HepG2 (cell line): Measurements from ENCODE around the gene MED15. TPM values are rescaled to one million over a fixed set of nuclear protein-coding genes. Genes with fewer than 3 reads are reported as not detected.
A peak's percentile ranks its signal among the peaks of the same experiment; 100 is the strongest.

Experiments used
- ATAC-seq: fragments of 200-7000 bp; cut with Tn5 transposase; 3 replicates; pipeline ENCODE4 v1.9.1; 2020; ENCODE audit warnings: mild to moderate bottlenecking, moderate library complexity
- BruUV-seq: library from RNA; stranded (reverse); fragments of 400-500 nt; replicated peaks from 2 replicates; lab custom pipeline; 2021; lab: Mats Ljungman, UMichigan
- CTCF ChIA-PET: fragments of 300-600 bp; formaldehyde crosslinking; extraction: SDS; loops from one replicate; lab custom pipeline; 2021; ENCODE audit warnings: low total read pairs, inconsistent platforms, low intra/inter-chr PET ratio; lab: Yijun Ruan, JAX
- POLR2A ChIA-PET: fragments of 350-600 bp; sonication (Branson Sonifier 250); formaldehyde crosslinking; loops from one replicate; lab custom pipeline; 2020; ENCODE audit warnings: antibody characterized with exemption, inconsistent platforms; lab: Yijun Ruan, JAX
- DNase-seq: peaks from one replicate; pipeline ENCODE4 v3.0.0-alpha.2; 2015; ENCODE audit warnings: low spot score
- FAIRE-seq: peaks from 3 replicates; lab custom pipeline; 2011; peaks lifted over from hg19 to GRCh38; lab: Jason Lieb, UNC
- H2AFZ ChIP-seq: one replicate; pipeline ENCODE4 v1.6.1; 2011; ENCODE audit warnings: low read length, inconsistent platforms
- H3K27ac ChIP-seq: fragments of 300-600 bp; 3 replicates; pipeline ENCODE4 v1.8.0; 2011; ENCODE audit warnings: mixed run types, mild to moderate bottlenecking, mixed read lengths, low read length, inconsistent platforms; ENCODE audit not compliant: insufficient read depth; ENCODE audit errors: extremely low read length
- H3K27me3 ChIP-seq, 2 experiments: fragments of 200-600 bp in 1 of 2; 2 replicates in 1 of 2; 3 replicates in 1 of 2; pipeline versions ENCODE4 v1.6.0 to v1.8.0; 2011; ENCODE audit warnings: low read length in 2 of 2, mild to moderate bottlenecking in 2 of 2, moderate library complexity in 2 of 2, inconsistent platforms in 1 of 2; ENCODE audit not compliant: insufficient read depth in 2 of 2, control insufficient read depth in 1 of 2
- H3K36me3 ChIP-seq, 2 experiments: fragments of 200-600 bp in 1 of 2; replicated peaks in 1 of 2; 2 replicates in 1 of 2; 3 replicates in 1 of 2; pipeline versions ENCODE4 v1.5.1 to v1.8.0; 2011; ENCODE audit warnings: low read length in 2 of 2, inconsistent platforms in 1 of 2; ENCODE audit not compliant: insufficient read depth in 2 of 2, control insufficient read depth in 1 of 2
- H3K4me1 ChIP-seq: 2 replicates; pipeline ENCODE4 v1.5.1; 2012; ENCODE audit warnings: low read length, inconsistent platforms; ENCODE audit not compliant: insufficient read depth
- H3K4me2 ChIP-seq: 2 replicates; pipeline ENCODE4 v1.6.0; 2011; ENCODE audit warnings: low read depth, low read length, inconsistent platforms
- H3K4me3 ChIP-seq, 3 experiments: fragments of 200-600 bp in 1 of 3; sonication (generic), shearing (Covaris generic) in 1 of 3; replicated peaks in 1 of 3; 2 replicates each; pipeline ENCODE4 v1.5.1; 2011 to 2016; ENCODE audit warnings: low read length in 3 of 3, inconsistent platforms in 2 of 3, low read depth in 2 of 3, mild to moderate bottlenecking in 2 of 3, control low read depth in 1 of 3, mixed read lengths in 1 of 3; ENCODE audit not compliant: insufficient read depth in 1 of 3
- H3K79me2 ChIP-seq: one replicate; pipeline ENCODE4 v1.6.1; 2011; ENCODE audit warnings: low read length, inconsistent platforms; ENCODE audit not compliant: insufficient read depth
- H3K9ac ChIP-seq: 2 replicates; pipeline ENCODE4 v1.6.0; 2011; ENCODE audit warnings: mild to moderate bottlenecking, low read depth, low read length, inconsistent platforms; ENCODE audit not compliant: insufficient read depth
- H3K9me3 ChIP-seq: 2 replicates; pipeline ENCODE4 v1.5.1; 2012; ENCODE audit warnings: mild to moderate bottlenecking, low read length
- H4K20me1 ChIP-seq: 2 replicates; pipeline ENCODE4 v1.6.0; 2011; ENCODE audit warnings: inconsistent platforms, mild to moderate bottlenecking, low read length, moderate library complexity; ENCODE audit not compliant: insufficient read depth
- ATF7 ChIP-seq, 2 experiments: fragments of 450-650 bp in 1 of 2; sonication (generic) in 1 of 2; formaldehyde crosslinking in 1 of 2; IDR thresholded peaks; 2 replicates each; pipeline versions ENCODE4 v1.4.0 to v1.6.1; 2016 to 2020; ENCODE audit warnings: antibody characterized with exemption in 1 of 2, mild to moderate bottlenecking in 1 of 2, missing genetic modification reagents in 1 of 2
- CEBPB ChIP-seq: IDR thresholded peaks from 2 replicates; pipeline ENCODE4 v1.6.1; 2011; ENCODE audit warnings: low read depth, low read length, improper control_type of control experiment, borderline replicate concordance
- ETV5 ChIP-seq: IDR thresholded peaks from 2 replicates; pipeline ENCODE4 v1.6.1; 2018; ENCODE audit warnings: missing biosample characterization, missing genetic modification reagents, inconsistent platforms, borderline replicate concordance
- KDM5A ChIP-seq: fragments of 200-600 bp; sonication (generic); IDR thresholded peaks from 2 replicates; pipeline ENCODE4 v1.7.0; 2018; ENCODE audit warnings: antibody characterized with exemption, mild to moderate bottlenecking, low read length, borderline replicate concordance
- NR3C1 ChIP-seq: sonication (generic); formaldehyde crosslinking; IDR thresholded peaks from 2 replicates; pipeline ENCODE4 v1.4.0; 2020; ENCODE audit warnings: missing genetic modification reagents
- POLR2AphosphoS5 ChIP-seq: IDR thresholded peaks from 2 replicates; pipeline ENCODE4 v1.6.1; 2012; ENCODE audit warnings: low read depth, low read length
- SIN3B ChIP-seq: fragments of 150-350 bp; IDR thresholded peaks from 2 replicates; pipeline ENCODE4 v1.6.1; 2014; ENCODE audit warnings: low read length
- SYNCRIP ChIP-seq: fragments of 200-400 bp; formaldehyde crosslinking; IDR thresholded peaks from 2 replicates; pipeline ENCODE4 v1.6.1; 2018; ENCODE audit warnings: mild to moderate bottlenecking, low read depth, low read length; ENCODE audit not compliant: insufficient read depth
- ZFY ChIP-seq: sonication (generic); formaldehyde crosslinking; IDR thresholded peaks from 2 replicates; pipeline ENCODE4 v1.4.0; 2020; ENCODE audit warnings: missing genetic modification reagents
- ZNF337 ChIP-seq: sonication (generic); formaldehyde crosslinking; IDR thresholded peaks from 2 replicates; pipeline ENCODE4 v1.5.1; 2020; ENCODE audit warnings: missing genetic modification reagents, low read depth, mild to moderate bottlenecking, borderline replicate concordance
- ZNF550 ChIP-seq: sonication (generic); formaldehyde crosslinking; IDR thresholded peaks from 2 replicates; pipeline ENCODE4 v1.4.0; 2020; ENCODE audit warnings: mild to moderate bottlenecking, missing genetic modification reagents, borderline replicate concordance
- WGBS: methylation state at CpG from one replicate; pipeline ENCODE4 v1.1.6; 2017; ENCODE audit warnings: low lambda C conversion rate; 5-methylcytosine and 5-hydroxymethylcytosine counted together
- in situ Hi-C: cut with HindIII; loops from 2 replicates; pipeline ENCODE4 v1.10.0; 2017; ENCODE audit warnings: low pct_unique_long_range_greater_than_20kb; ENCODE audit not compliant: extremely low pct_ligation_motif_present
- intact Hi-C: fragments of 100-400 bp; cut with micrococcal nuclease; formaldehyde crosslinking; loops from one replicate; pipeline ENCODE4 v1.10.0; 2022; ENCODE audit not compliant: unreplicated experiment
- polyA plus RNA-seq, 8 experiments: library from polyadenylated mRNA; depleted of rRNA in 3 of 8; stranded (reverse) in 7 of 8; unstranded in 1 of 8; fragments of >200 nt; fragmentation: Illumina TruSeq in 4 of 8; extraction: Trizol in 4 of 8; gene quantifications; 2 replicates each; pipeline versions ENCODE4 v1.2.1 to v1.2.3, GENCODE V29; 2011 to 2016; ENCODE audit warnings: low read depth in 4 of 8, missing spikeins in 1 of 8, mixed read lengths in 1 of 8; ENCODE audit not compliant: insufficient read depth in 1 of 8
- total RNA-seq, 5 experiments: library from RNA; depleted of rRNA; stranded (reverse); fragments of >200 nt; fragmentation: Illumina TruSeq; extraction: Trizol; gene quantifications; 2 replicates each; pipeline ENCODE4 v1.2.3, GENCODE V29; 2016; ENCODE audit warnings: low read depth in 1 of 5
- TF ChIP-seq, protein P1 (sequence below): sonication (generic); formaldehyde crosslinking; IDR thresholded peaks from 2 replicates; pipeline ENCODE4 v1.8.1; 2023; ENCODE audit warnings: mild to moderate bottlenecking, missing genetic modification reagents, borderline replicate concordance
- TF ChIP-seq, protein P2 (sequence below): sonication (generic); formaldehyde crosslinking; IDR thresholded peaks from 2 replicates; pipeline ENCODE4 v1.5.0; 2020; ENCODE audit warnings: mild to moderate bottlenecking, missing genetic modification reagents, moderate library complexity
- TF ChIP-seq, protein P3 (sequence below): sonication (generic); formaldehyde crosslinking; IDR thresholded peaks from 2 replicates; pipeline ENCODE4 v1.5.0; 2020; ENCODE audit warnings: missing genetic modification reagents

The MED15 gene
- total and polyA plus RNA-seq, 2 of the 13 experiments (the other 11 are each of a cell fraction or from before 2014, with no cell fraction given), result 14.3 to 27.0 TPM

DNA sequence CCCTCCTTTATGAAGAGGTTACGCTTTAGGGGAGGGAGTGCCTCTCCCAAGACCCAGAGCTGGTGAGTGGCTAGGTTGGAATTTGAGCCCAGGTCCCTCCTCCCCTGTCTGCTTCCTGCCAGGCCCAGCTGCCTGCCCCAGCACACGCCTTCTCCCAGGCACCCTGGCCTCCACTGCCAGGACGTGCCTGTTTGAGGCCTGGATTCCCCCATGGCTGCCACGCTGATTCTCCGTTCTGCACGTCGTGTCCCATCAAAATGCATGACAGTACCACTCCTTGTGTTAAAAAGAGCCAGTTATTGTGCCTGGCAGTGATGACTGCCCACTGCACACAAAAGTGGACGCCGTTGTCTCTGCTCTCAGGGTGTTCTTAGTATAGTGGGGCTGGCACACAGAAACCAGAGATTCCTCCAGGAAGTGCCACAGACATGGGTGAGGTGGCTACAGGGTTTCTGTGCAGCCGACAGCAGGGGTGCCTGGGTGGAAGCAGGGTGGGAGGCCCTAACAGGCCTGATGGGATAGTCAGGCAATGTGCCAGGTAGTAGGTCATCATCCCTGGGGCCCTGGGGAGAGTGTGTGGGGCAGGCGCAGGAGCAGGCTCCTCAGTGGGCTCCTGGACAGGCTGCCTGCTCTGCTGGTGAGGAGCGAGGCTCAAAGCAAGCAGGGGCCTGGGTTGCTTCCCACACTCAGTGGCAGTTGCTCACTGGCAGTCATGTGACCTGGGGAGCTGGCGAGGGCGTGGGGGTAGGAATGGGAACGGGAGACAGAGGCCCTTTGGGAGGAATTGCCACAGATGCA is 24.2 kb downstream of the MED15 start:
- Histone ChIP-seq H3K27me3 (no peaks in the 10 kb centered on the region), H3K36me3 (peaks cover 14 to 55% of the 10 kb centered on the region in 2 experiments; a peak in 4 of 5 replicates), H3K4me2 (no peak overlapping the region), H3K9ac (no peak overlapping the region), H3K9me3 (no peaks in the 10 kb centered on the region), H3K4me1 (peaks cover 33% of the 10 kb centered on the region), H2AFZ (no peak overlapping the region), H4K20me1 (peaks cover 51% of the 10 kb centered on the region), H3K27ac (peak overlapping the region; percentile 16), H3K79me2 (peaks cover 67% of the 10 kb centered on the region), H3K4me3 (no peak overlapping the region)
- FAIRE-seq (no peak), DNase-seq (peak; percentile 39), ATAC-seq (peak; percentile 81)
- CTCF ChIA-PET, result no interaction called here
- WGBS, result over 99% methylated on average over 9 of the region's 15 CpGs
- POLR2A ChIA-PET, result interaction anchor here (0.8 to 1.3 kb wide), 2 partner anchors 19 to 22 kb away, joined by 3 to 5 read pairs; no protein-coding TSS in a partner anchor
- in situ Hi-C loops (no loop called here), intact Hi-C loops (no loop called here)
- BruUV-seq, result no TSS peak
- TF ChIP-seq ATF7 (IDR thresholded peaks at IDR 0.05) (no peak), ATF7 (CRISPR knock-in tag; IDR thresholded peaks at IDR 0.05) (no peak), CEBPB (no peak), KDM5A (no peak), SYNCRIP (no peak), ZNF550 (CRISPR knock-in tag) (no peak), ETV5 (CRISPR knock-in tag) (peak; percentile 58), POLR2AphosphoS5 (no peak), SIN3B (no peak), ZFY (CRISPR knock-in tag) (peak; percentile 38; the same call in 1 of the 2 replicates), ZNF337 (CRISPR knock-in tag) (no peak), NR3C1 (CRISPR knock-in tag) (no peak)
- TF ChIP-seq, protein P1, sequence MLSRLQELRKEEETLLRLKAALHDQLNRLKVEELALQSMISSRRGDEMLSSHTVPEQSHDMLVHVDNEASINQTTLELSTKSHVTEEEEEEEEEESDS, result no peak
- TF ChIP-seq, protein P2, sequence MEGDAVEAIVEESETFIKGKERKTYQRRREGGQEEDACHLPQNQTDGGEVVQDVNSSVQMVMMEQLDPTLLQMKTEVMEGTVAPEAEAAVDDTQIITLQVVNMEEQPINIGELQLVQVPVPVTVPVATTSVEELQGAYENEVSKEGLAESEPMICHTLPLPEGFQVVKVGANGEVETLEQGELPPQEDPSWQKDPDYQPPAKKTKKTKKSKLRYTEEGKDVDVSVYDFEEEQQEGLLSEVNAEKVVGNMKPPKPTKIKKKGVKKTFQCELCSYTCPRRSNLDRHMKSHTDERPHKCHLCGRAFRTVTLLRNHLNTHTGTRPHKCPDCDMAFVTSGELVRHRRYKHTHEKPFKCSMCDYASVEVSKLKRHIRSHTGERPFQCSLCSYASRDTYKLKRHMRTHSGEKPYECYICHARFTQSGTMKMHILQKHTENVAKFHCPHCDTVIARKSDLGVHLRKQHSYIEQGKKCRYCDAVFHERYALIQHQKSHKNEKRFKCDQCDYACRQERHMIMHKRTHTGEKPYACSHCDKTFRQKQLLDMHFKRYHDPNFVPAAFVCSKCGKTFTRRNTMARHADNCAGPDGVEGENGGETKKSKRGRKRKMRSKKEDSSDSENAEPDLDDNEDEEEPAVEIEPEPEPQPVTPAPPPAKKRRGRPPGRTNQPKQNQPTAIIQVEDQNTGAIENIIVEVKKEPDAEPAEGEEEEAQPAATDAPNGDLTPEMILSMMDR (CRISPR knock-in tag), result no peak
- TF ChIP-seq, protein P3, sequence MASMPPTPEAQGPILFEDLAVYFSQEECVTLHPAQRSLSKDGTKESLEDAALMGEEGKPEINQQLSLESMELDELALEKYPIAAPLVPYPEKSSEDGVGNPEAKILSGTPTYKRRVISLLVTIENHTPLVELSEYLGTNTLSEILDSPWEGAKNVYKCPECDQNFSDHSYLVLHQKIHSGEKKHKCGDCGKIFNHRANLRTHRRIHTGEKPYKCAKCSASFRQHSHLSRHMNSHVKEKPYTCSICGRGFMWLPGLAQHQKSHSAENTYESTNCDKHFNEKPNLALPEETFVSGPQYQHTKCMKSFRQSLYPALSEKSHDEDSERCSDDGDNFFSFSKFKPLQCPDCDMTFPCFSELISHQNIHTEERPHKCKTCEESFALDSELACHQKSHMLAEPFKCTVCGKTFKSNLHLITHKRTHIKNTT (CRISPR knock-in tag), result no peak
